ENCODE measurements around the gene WNT7A.

Gene WNT7A

GRCh38 chr3:13849018-13849417, 30.9 kb downstream of the WNT7A start:
- Histone ChIP-seq H3K4me1 (ENCODE audit: insufficient read depth, low read length) (no peaks in the 10 kb centered on the region), H3K27ac (ENCODE audit: low read length) (no peak overlapping the region), H4K20me1 (ENCODE audit: insufficient read depth, low read length) (no peaks in the 10 kb centered on the region; the same call in 1 of the 2 replicates), H3K4me2 (ENCODE audit: insufficient read depth, low read length) (no peak overlapping the region), H3K9ac (ENCODE audit: low read depth, low read length) (no peak overlapping the region), H3K79me2 (ENCODE audit: insufficient read depth, low read length) (no peaks in the 10 kb centered on the region), H2AFZ (ENCODE audit: low read depth, low read length) (no peak overlapping the region), H3K9me3 (ENCODE audit: insufficient read depth, low read length, severe bottlenecking) (no peaks in the 10 kb centered on the region), H3K4me3 (ENCODE audit: low read depth in 1 of 2, low read length in 2 of 2) (no peak overlapping the region), H3K27me3 (ENCODE audit: insufficient read depth, low read length, poor library complexity) (no peaks in the 10 kb centered on the region), H3K36me3 (ENCODE audit: insufficient read depth, low read length) (no peaks in the 10 kb centered on the region)
- no peak for TF ChIP-seq EZH2 (IDR thresholded peaks at IDR 0.05; ENCODE audit: borderline replicate concordance, low read depth, low read length, severe bottlenecking)
- TF ChIP-seq CTCF (IDR thresholded peaks at IDR 0.05; ENCODE audit: borderline replicate concordance, extremely low read depth, low read length, poor library complexity, severe bottlenecking): no peak
- ATAC-seq (ENCODE audit: insufficient read depth, low read depth): no peak
- no peak for DNase-seq

GRCh38 chr3:13846716-13847570, 32.9 kb downstream of the WNT7A start:
- DNase-seq (no peak), ATAC-seq (ENCODE audit: insufficient read depth, low read depth) (no peak)
- Histone ChIP-seq H2AFZ (ENCODE audit: low read depth, low read length) (no peak overlapping the region), H3K9me3 (ENCODE audit: insufficient read depth, low read length, severe bottlenecking) (no peaks in the 10 kb centered on the region), H3K9ac (ENCODE audit: low read depth, low read length) (no peak overlapping the region), H3K27ac (ENCODE audit: low read length) (no peak overlapping the region), H3K4me3 (ENCODE audit: low read depth in 1 of 2, low read length in 2 of 2) (no peak overlapping the region), H4K20me1 (ENCODE audit: insufficient read depth, low read length) (no peaks in the 10 kb centered on the region), H3K27me3 (ENCODE audit: insufficient read depth, low read length, poor library complexity) (no peaks in the 10 kb centered on the region), H3K4me2 (ENCODE audit: insufficient read depth, low read length) (no peak overlapping the region), H3K36me3 (ENCODE audit: insufficient read depth, low read length) (no peaks in the 10 kb centered on the region), H3K4me1 (ENCODE audit: insufficient read depth, low read length) (no peaks in the 10 kb centered on the region), H3K79me2 (ENCODE audit: insufficient read depth, low read length) (no peaks in the 10 kb centered on the region)
- TF ChIP-seq CTCF (IDR thresholded peaks at IDR 0.05; ENCODE audit: borderline replicate concordance, extremely low read depth, low read length, poor library complexity, severe bottlenecking) (no peak), EZH2 (IDR thresholded peaks at IDR 0.05; ENCODE audit: borderline replicate concordance, low read depth, low read length, severe bottlenecking) (no peak)

GRCh38 chr3:13846238-13846637, 33.6 kb downstream of the WNT7A start:
- Histone ChIP-seq H3K27ac (ENCODE audit: low read length) (no peak overlapping the region), H3K79me2 (ENCODE audit: insufficient read depth, low read length) (no peaks in the 10 kb centered on the region), H2AFZ (ENCODE audit: low read depth, low read length) (no peak overlapping the region), H3K4me3 (ENCODE audit: low read depth in 1 of 2, low read length in 2 of 2) (no peak overlapping the region), H3K27me3 (ENCODE audit: insufficient read depth, low read length, poor library complexity) (no peaks in the 10 kb centered on the region), H3K4me2 (ENCODE audit: insufficient read depth, low read length) (no peak overlapping the region), H3K9me3 (ENCODE audit: insufficient read depth, low read length, severe bottlenecking) (no peaks in the 10 kb centered on the region), H3K9ac (ENCODE audit: low read depth, low read length) (no peak overlapping the region), H3K4me1 (ENCODE audit: insufficient read depth, low read length) (no peaks in the 10 kb centered on the region), H4K20me1 (ENCODE audit: insufficient read depth, low read length) (no peaks in the 10 kb centered on the region), H3K36me3 (ENCODE audit: insufficient read depth, low read length) (no peaks in the 10 kb centered on the region)
- no peak for ATAC-seq (ENCODE audit: insufficient read depth, low read depth)
- TF ChIP-seq CTCF (IDR thresholded peaks at IDR 0.05; ENCODE audit: borderline replicate concordance, extremely low read depth, low read length, poor library complexity, severe bottlenecking) (no peak), EZH2 (IDR thresholded peaks at IDR 0.05; ENCODE audit: borderline replicate concordance, low read depth, low read length, severe bottlenecking) (no peak)
- DNase-seq: no peak

Measured in DND-41 (cell line).